Activated CD8-positive, alpha-beta memory T cell treated with anti-CD3 and anti-CD28 coated beads for 1 hour (primary cell): ENCODE data around the gene NKX1-1.

Experiments used
- DNase-seq, 2 donors: peaks; one replicate each; pipeline ENCODE4 v3.0.0-alpha.2; 2020; ENCODE audit warnings: low read depth in 1 of 2; ENCODE audit errors: extremely low read depth in 1 of 2

Gene NKX1-1

GRCh38 chr4:1362046-1362445, 44.2 kb downstream of the NKX1-1 start:
- DNase-seq: no peak

- no peak for DNase-seq
Observed at GRCh38 chr4:1361431-1361830, 44.8 kb downstream of the NKX1-1 start.

DNA sequence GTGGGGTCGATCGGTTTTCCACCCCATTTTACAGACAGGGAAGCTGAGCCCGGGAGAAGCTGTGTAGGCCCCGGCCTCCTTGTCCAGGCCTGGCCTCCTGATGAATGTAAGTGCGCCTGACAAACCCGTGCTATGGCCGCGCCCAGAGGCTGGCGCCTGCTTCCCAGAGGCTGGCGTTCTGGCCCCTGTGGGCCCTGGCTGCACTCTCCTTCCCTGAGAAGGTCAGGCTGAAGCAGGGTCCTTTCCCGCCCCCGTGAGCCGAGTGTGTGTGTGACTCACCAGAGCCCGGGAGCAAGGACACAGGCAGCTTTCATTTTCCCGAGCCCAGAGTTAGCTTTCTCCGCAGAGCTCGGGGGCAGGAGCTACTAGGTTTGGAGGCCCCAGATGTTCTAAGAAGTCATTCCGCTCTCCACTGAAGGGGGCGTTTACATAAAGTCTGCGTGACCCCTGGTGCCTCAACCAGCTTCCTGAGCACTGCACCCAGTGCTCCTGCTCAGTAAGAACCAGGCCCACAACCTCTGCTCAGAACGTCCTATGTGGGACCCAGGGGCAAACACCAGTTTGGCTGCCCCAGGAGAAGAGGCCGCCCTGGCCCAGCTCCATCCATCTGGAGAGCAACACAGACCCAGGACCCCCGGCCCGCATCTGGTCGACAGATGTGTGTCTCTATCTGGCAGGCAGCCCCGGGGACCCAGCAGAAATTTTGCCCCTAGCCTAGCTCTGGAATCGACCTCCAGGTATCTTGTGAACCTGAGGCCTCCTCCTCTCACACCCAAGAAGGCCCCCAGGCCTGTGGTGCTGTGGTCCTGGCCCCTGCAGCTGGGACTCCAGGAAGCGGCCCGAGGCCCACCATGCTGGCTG, 45.6 kb downstream of the NKX1-1 start:
- no peak for DNase-seq

DNA sequence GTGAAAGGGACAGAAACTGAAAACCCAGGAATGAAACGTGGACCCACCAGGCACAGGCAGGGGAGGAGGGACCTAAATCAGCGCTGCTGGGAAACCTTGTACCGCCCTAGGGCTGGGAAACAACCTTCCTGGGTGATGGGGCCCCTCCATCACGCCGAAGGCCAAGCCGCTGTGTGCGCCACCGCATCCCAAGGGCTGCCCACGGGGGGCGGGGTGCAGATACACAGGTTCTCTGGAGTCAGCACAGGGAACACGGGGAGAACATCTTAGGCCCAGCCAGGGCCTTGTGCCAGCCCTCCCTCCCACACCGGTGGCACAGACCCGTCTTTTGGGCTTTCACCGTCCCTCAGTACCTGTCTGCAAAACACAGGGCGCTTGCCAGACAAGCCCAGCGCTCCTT, 46.3 kb downstream of the NKX1-1 start:
- no peak for DNase-seq

DNA sequence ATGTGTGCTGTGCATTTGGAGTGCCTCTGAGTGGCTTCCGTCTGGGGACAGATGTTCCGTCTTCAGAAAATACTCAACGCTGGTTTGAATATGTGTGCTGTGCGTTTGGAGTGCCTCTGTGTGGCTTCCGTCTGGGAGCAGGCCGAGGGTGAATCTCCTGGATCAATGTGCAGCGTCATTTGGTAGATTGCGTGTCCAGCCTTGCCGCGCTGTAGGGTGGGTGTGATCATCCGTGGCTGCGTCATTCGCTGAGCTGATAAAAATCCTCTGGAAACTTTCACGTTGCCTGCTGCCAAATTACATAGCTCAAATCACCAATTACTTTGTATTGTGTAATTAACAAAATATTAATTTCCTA, 47.1 kb downstream of the NKX1-1 start:
- DNase-seq: no peak

GRCh38 chr4:1358421-1359143, 47.7 kb downstream of the NKX1-1 start:
- no peak for DNase-seq

- no peak for DNase-seq
Observed at GRCh38 chr4:1357356-1358248, 48.6 kb downstream of the NKX1-1 start.

DNA sequence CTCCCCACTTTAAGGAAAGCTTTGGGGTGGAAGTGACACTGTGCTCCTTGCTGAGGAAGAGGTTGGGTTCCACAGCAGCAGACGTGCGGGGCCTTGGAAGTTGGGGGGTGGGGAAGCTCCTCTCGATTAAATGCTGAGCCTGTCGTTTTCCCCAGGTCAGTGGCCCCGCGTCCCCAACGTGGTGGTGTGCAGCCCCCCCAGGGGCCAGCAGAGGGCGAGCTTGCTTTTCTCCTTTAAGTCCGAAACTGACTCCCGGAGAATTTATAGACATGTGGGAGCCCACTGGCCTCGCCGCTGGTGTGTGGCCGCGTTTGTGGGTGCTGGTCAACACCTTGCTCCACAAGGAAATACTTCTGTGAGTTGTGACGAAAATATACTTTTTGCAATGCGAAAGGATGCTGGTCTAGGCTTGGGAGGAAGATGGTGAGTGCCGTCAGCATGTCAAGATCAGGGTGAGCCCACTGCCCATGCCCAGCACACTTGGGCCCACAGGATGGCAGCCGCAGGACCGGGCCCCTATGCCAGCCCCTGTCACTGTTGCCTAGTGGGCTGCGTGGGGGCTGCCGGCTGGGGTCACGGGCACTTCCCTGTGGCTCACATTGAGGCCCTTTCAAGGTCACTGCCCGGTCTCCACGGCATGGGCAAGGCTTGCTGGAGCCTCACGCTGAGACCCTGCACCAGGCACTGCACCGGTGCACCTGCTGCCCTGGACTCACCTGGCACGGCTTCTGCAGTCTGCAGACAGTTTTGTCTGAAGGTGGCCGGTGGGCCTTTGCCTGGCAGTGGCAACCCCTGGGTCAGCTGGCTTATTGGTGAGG, 49.9 kb downstream of the NKX1-1 start:
- DNase-seq: peak in 1 of 2 donors; percentile 32

DNA sequence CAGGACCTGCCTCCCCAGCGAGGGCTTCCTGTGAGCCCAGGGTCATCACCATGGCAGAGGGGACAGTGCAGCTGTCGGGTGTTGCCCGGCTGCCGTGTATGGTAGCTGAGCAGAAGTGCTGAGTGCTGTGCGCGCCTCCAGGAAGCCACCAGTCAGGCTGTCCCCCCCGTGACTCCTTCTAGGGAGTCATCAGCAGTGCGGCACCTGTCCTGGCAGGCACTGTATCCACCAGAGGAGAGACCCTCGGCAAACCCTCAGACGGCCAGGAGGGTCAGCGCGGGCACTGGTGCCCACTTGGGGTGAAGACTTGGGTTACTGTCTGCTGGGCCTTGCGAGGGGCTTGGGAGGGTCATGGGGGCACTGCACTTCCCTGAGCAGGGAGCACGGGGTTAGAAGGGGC, 50.9 kb downstream of the NKX1-1 start:
- DNase-seq: no peak

DNA sequence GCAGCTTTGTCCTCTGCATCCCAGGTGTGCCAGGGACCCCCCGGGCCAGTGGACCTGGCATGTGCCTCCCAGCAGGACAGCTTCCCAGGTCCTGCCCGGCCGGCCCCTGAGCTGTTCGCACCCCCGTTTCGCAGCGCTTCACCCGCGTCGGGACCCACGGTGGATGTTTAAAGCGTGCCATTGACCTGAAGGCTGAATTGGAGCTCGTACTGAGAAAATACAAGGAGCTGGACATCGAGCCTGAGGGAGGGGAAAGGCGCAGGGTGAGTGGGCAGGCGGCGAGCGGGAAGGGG, 51.3 kb downstream of the NKX1-1 start:
- no peak for DNase-seq

DNA sequence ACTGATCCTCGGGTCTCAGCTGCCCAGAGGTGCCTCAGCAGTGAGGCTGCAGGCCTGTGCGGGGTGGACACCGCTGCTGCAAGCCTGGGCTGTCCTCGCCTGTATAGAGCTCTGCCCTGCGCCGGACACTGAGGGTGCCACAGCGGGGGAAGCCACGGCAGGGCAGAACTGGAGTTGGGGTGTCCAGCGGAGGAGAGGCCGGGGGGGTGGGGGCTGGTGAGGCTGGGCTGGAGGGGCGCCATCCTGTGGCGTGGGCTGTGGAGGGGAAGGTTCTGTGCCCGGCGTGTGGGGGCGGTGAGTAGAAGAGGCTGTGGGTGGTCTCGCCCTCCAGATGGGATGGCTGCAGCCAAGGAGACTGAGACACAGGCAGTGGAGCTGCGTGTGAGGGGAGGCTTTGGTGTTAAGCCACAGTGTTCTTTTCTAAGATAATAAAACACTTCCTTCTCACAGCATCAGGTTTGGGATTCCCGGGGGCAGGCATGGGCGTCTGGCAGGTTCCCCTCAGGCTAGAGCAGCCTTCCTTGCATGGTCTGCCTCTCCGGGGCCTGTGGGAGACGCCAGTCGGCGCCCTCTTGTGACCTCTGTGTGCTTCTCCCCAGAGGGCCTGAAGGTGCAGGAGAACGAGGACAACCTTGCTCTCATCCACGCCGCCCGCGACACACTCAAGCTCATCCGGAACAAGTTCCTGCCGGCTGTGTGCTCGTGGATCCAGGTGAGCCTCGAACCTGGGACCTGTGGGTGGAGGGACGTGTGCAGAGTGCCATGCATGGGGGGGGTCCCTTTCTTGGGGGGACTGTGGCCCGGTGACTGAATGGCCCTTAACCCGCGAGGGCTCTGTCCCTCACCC, 51.9 kb downstream of the NKX1-1 start:
- DNase-seq: no peak

DNA sequence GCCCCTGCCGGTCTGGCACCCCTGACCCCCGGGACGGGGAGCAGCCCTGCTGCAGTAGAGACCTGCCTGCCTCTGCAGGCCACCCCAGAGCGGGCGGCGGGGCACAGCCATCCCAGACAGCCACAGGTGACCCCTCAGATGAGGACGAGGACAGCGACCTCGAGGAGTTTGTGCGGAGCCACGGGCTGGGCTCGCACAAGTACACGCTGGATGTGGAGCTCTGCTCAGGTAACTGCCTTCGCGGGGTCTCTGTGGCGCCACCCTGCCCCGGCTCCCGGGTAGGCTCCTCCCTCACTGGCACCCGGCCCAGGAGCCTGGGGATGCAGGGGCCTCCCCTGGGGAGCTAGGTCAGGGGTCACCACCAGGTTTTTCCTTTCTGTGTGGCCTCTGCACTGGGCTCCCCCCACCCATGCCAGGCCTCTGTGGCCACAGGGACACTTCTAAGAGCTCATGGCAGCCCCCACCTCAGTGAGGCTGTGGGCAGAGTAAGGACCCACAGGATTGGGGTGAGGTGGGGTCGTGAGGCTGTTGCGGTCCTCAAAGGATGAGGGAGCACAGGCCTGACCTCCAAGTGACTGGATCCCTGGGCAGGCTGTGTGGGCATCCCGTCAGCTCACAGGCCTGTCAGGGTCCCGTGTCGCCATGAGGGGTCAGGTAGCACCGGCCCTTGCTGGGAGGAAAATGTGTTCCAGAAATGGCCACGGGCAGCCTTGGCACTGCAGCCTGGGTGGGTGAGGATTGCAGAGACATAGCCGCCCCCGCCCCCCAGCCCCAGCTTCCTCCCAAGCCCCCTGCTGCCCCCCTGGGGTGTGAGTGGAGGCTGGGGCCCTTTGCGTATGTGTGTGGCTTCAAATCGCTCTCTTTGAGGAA, 52.8 kb downstream of the NKX1-1 start:
- no peak for DNase-seq
